Smooth muscle cell of the brain vasculature (primary cell): ENCODE data around the gene MSH3.
"Not testable (repeated sequence)": the region's sequence is repeated elsewhere in the genome, so short reads cannot be mapped to it uniquely, and the experiment has no call there.

ENCODE experiments used
- DNase-seq: peaks from one replicate; pipeline ENCODE4 v3.0.0-alpha.2; 2012; ENCODE audit warnings: low read depth, low spot score

The MSH3 gene

GRCh38 chr5:80902624-80903023 lies 248.2 kb downstream of the MSH3 start:
- DNase-seq, result not testable (repeated sequence)

- DNase-seq, result no peak
These were observed 250.2 kb downstream of the MSH3 start for GRCh38 chr5:80904533-80905187.

GRCh38 chr5:80905405-80905804 lies 251.0 kb downstream of the MSH3 start:
- DNase-seq, result no peak

- DNase-seq, result no peak
These were observed 258.0 kb downstream of the MSH3 start for GRCh38 chr5:80912479-80912878.

- DNase-seq, result no peak
These were observed 261.3 kb downstream of the MSH3 start for GRCh38 chr5:80915716-80916115.

GRCh38 chr5:80916676-80917075 lies 262.2 kb downstream of the MSH3 start:
- DNase-seq, result no peak

GRCh38 chr5:80917631-80918030 lies 263.2 kb downstream of the MSH3 start:
- no peak for DNase-seq

GRCh38 chr5:80919678-80920196 lies 265.3 kb downstream of the MSH3 start:
- DNase-seq, result no peak

GRCh38 chr5:80920333-80920732 lies 265.9 kb downstream of the MSH3 start:
- no peak for DNase-seq

GRCh38 chr5:80921026-80921425 lies 266.6 kb downstream of the MSH3 start:
- no peak for DNase-seq

GRCh38 chr5:80925931-80926330 lies 271.5 kb downstream of the MSH3 start:
- DNase-seq, result no peak
